Panc1 (cell line): ENCODE measurements around the gene DDX4. TPM values are rescaled to one million over a fixed set of nuclear protein-coding genes. Genes with fewer than 3 reads are reported as not detected.

Experiments used
- ATAC-seq: fragments of 200-7000 bp; cut with Tn5 transposase; 2 replicates; pipeline ENCODE4 v1.9.1; 2020; ENCODE audit warnings: mild to moderate bottlenecking, moderate library complexity
- BruUV-seq: library from RNA; stranded (reverse); fragments of 400-500 nt; replicated peaks from 2 replicates; lab custom pipeline; 2021; lab: Mats Ljungman, UMichigan
- CTCF ChIA-PET: fragments of 300-600 bp; sonication (Branson Sonifier 250); formaldehyde crosslinking; loops from one replicate; lab custom pipeline; 2022; ENCODE audit warnings: antibody characterized with exemption; lab: Charles Lee
- POLR2A ChIA-PET: fragments of 300-600 bp; sonication (Branson Sonifier 250); formaldehyde crosslinking; loops from one replicate; lab custom pipeline; 2022; ENCODE audit warnings: antibody characterized with exemption; lab: Charles Lee
- DNase-seq: peaks from one replicate; pipeline ENCODE4 v3.0.0-alpha.2; 2010; ENCODE audit warnings: low read depth, low spot score
- H3K27ac ChIP-seq: 2 replicates; pipeline ENCODE4 v1.5.1; 2011; ENCODE audit warnings: mild to moderate bottlenecking, low read length, inconsistent platforms
- H3K27me3 ChIP-seq: fragments of 200-500 bp; sonication (Bioruptor generic); 2 replicates; pipeline ENCODE4 v1.6.0; 2014; ENCODE audit warnings: low read length, inconsistent platforms; ENCODE audit not compliant: control insufficient read depth, insufficient read depth
- H3K36me3 ChIP-seq: fragments of 200-500 bp; sonication (Bioruptor generic); 2 replicates; pipeline ENCODE4 v1.5.1; 2014; ENCODE audit warnings: inconsistent platforms, mild to moderate bottlenecking, low read length, moderate library complexity; ENCODE audit not compliant: control insufficient read depth, insufficient read depth
- H3K4me1 ChIP-seq: 2 replicates; pipeline ENCODE4 v1.5.1; 2011; ENCODE audit warnings: inconsistent platforms, mild to moderate bottlenecking, low read length, moderate library complexity; ENCODE audit not compliant: control insufficient read depth, insufficient read depth
- H3K4me3 ChIP-seq, 2 experiments: 2 replicates each; pipeline ENCODE4 v1.5.1; 2011 to 2012; ENCODE audit warnings: low read depth in 2 of 2, low read length in 2 of 2, mild to moderate bottlenecking in 2 of 2, inconsistent platforms in 1 of 2, moderate library complexity in 1 of 2
- H3K9me3 ChIP-seq: fragments of 200-500 bp; sonication (Bioruptor generic); 2 replicates; pipeline ENCODE4 v1.5.1; 2014; ENCODE audit warnings: low read depth, mild to moderate bottlenecking, inconsistent platforms, low read length, moderate library complexity; ENCODE audit not compliant: control insufficient read depth, insufficient read depth
- POLR2AphosphoS5 ChIP-seq: IDR thresholded peaks from 2 replicates; pipeline ENCODE4 v1.6.1; 2012; ENCODE audit warnings: mild to moderate bottlenecking, low read depth, low read length, moderate library complexity
- SIN3A ChIP-seq: IDR thresholded peaks from 2 replicates; pipeline ENCODE4 v1.6.1; 2012; ENCODE audit warnings: low read depth, mild to moderate bottlenecking, low read length, moderate library complexity, borderline replicate concordance; ENCODE audit not compliant: insufficient read depth
- TCF7L2 ChIP-seq: IDR thresholded peaks from 2 replicates; pipeline ENCODE4 v1.6.1; 2011; ENCODE audit warnings: mild to moderate bottlenecking, low read depth, low read length, inconsistent platforms
- in situ Hi-C: cut with HindIII; loops from 2 replicates; pipeline ENCODE4 v1.10.0; 2016; ENCODE audit warnings: low sequenced_read_pairs, low pct_unique_long_range_greater_than_20kb
- intact Hi-C: fragments of 100-400 bp; cut with micrococcal nuclease; formaldehyde crosslinking; loops from one replicate; pipeline ENCODE4 v1.10.0; 2022; ENCODE audit not compliant: unreplicated experiment
- total RNA-seq: library from RNA; stranded (reverse); gene quantifications from one replicate; pipeline ENCODE4 v1.2.1, GENCODE V29; 2021; ENCODE audit not compliant: unreplicated experiment
- TF ChIP-seq, protein P1 (sequence below), 2 experiments: IDR thresholded peaks; 2 replicates each; pipeline ENCODE4 v1.6.1; 2011 to 2012; ENCODE audit warnings: low read depth in 2 of 2, control low read depth in 1 of 2, low read length in 1 of 2, mild to moderate bottlenecking in 1 of 2, moderate library complexity in 1 of 2; ENCODE audit not compliant: insufficient read depth in 1 of 2
- TF ChIP-seq, protein P2 (sequence below): fragments of 450-650 bp; IDR thresholded peaks from 2 replicates; pipeline ENCODE4 v1.5.1; 2017; ENCODE audit warnings: mild to moderate bottlenecking

The DDX4 gene
- total RNA-seq, 1 experiment from 2014 or later: not detected

DNA sequence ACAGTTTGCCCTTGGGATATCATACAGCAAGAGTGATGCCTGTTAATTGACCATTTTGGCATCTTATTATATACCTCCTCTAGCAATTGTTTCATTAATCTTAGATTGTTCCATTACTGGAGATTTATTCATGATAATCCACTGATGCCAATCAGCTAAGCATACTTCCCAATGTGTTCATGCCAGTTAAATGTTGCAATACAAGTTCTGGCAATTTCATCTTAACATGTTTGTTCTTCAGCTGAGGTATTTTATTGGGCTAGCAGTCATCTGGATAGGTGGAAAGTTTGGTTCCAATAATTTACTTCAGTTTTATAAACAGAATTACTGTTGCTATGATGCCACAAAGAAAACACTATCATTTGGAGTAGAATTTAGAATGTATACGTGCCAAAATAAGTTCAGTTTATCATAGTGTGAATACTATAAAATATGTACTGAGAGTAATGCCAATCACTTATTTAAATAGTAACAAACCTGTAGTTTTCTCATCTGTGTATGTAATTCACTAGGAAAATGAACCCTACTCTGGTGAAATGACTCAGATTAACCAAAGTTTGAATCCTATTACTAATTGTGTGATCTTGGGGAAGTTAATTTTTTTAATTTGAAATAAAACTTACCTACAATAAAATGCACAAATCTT lies 85.4 kb downstream of the DDX4 start:
- in situ Hi-C loops (no loop called here), intact Hi-C loops (no loop called here)
- ChIA-PET POLR2A (no interaction called here), CTCF (no interaction called here)
- H3K4me1 ChIP-seq: 0 out of 2 replicates have a peak, but pooled peaks cover 2% of the 10 kb centered on the region
- H3K27me3 ChIP-seq: no peaks in the 10 kb centered on the region
- no TSS peak for BruUV-seq
- DNase-seq (no peak), ATAC-seq (no peak)
- H3K9me3 ChIP-seq: no peaks in the 10 kb centered on the region
- TF ChIP-seq TCF7L2 (no peak), POLR2AphosphoS5 (no peak), SIN3A (no peak)
- TF ChIP-seq, protein P1, sequence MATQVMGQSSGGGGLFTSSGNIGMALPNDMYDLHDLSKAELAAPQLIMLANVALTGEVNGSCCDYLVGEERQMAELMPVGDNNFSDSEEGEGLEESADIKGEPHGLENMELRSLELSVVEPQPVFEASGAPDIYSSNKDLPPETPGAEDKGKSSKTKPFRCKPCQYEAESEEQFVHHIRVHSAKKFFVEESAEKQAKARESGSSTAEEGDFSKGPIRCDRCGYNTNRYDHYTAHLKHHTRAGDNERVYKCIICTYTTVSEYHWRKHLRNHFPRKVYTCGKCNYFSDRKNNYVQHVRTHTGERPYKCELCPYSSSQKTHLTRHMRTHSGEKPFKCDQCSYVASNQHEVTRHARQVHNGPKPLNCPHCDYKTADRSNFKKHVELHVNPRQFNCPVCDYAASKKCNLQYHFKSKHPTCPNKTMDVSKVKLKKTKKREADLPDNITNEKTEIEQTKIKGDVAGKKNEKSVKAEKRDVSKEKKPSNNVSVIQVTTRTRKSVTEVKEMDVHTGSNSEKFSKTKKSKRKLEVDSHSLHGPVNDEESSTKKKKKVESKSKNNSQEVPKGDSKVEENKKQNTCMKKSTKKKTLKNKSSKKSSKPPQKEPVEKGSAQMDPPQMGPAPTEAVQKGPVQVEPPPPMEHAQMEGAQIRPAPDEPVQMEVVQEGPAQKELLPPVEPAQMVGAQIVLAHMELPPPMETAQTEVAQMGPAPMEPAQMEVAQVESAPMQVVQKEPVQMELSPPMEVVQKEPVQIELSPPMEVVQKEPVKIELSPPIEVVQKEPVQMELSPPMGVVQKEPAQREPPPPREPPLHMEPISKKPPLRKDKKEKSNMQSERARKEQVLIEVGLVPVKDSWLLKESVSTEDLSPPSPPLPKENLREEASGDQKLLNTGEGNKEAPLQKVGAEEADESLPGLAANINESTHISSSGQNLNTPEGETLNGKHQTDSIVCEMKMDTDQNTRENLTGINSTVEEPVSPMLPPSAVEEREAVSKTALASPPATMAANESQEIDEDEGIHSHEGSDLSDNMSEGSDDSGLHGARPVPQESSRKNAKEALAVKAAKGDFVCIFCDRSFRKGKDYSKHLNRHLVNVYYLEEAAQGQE (IDR thresholded peaks at IDR 0.05; ENCODE audit: insufficient read depth in 1 of 2, low read depth in 2 of 2, low read length in 1 of 2): no peak
- TF ChIP-seq, protein P2, sequence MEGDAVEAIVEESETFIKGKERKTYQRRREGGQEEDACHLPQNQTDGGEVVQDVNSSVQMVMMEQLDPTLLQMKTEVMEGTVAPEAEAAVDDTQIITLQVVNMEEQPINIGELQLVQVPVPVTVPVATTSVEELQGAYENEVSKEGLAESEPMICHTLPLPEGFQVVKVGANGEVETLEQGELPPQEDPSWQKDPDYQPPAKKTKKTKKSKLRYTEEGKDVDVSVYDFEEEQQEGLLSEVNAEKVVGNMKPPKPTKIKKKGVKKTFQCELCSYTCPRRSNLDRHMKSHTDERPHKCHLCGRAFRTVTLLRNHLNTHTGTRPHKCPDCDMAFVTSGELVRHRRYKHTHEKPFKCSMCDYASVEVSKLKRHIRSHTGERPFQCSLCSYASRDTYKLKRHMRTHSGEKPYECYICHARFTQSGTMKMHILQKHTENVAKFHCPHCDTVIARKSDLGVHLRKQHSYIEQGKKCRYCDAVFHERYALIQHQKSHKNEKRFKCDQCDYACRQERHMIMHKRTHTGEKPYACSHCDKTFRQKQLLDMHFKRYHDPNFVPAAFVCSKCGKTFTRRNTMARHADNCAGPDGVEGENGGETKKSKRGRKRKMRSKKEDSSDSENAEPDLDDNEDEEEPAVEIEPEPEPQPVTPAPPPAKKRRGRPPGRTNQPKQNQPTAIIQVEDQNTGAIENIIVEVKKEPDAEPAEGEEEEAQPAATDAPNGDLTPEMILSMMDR: no peak
- no peak overlapping the region for H3K27ac ChIP-seq
- H3K36me3 ChIP-seq: no peaks in the 10 kb centered on the region
- no peak overlapping the region for H3K4me3 ChIP-seq

DNA sequence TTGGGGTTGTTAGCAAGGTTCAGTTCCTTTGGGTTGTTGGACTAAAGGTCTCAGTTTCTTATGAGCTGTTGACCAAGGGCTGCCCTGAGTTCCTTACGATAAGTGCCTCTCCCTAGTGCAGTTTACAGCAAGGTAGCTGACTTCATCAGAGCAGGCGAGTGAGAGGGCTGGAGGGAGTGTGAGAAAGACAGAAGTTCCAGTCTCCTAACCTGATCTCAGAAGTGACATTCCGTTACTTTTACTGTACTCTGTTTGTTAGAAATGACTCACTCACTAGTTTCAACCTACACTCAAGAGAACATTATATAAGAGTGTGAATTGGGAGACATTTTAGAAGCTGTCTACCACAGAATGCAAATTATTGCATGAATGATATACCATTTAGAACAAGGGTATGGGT lies 92.1 kb downstream of the DDX4 start:
- no peaks in the 10 kb centered on the region for H3K36me3 ChIP-seq
- intact Hi-C loops: no loop called here
- ATAC-seq (no peak), DNase-seq (no peak)
- H3K27ac ChIP-seq: no peak overlapping the region
- H3K9me3 ChIP-seq: no peaks in the 10 kb centered on the region; the same call in 1 of the 2 replicates
- in situ Hi-C loops: no loop called here
- ChIA-PET POLR2A (no interaction called here), CTCF (no interaction called here)
- TF ChIP-seq SIN3A (no peak), POLR2AphosphoS5 (no peak), TCF7L2 (no peak)
- TF ChIP-seq, protein P2: no peak
- TF ChIP-seq, protein P1 (IDR thresholded peaks at IDR 0.05; ENCODE audit: insufficient read depth in 1 of 2, low read depth in 2 of 2, low read length in 1 of 2): no peak
- H3K27me3 ChIP-seq: no peaks in the 10 kb centered on the region
- BruUV-seq: no TSS peak
- no peak overlapping the region for H3K4me3 ChIP-seq
- H3K4me1 ChIP-seq: no peaks in the 10 kb centered on the region
